GM12878 (cell line): ENCODE measurements around the gene EBF3. TPM values are rescaled to one million over a fixed set of nuclear protein-coding genes. Genes with fewer than 3 reads are reported as not detected.

ENCODE experiments used
- ATAC-seq: fragments of 200-7000 bp; cut with Tn5 transposase; 3 replicates; pipeline ENCODE4 v1.9.1; 2020; ENCODE audit warnings: mild to moderate bottlenecking, moderate library complexity
- BruUV-seq: library from RNA; stranded (reverse); fragments of 400-500 nt; replicated peaks from 2 replicates; lab custom pipeline; 2021; lab: Mats Ljungman, UMichigan
- CTCF ChIA-PET: fragments of 300-600 bp; sonication (Branson Sonifier 250); formaldehyde crosslinking; extraction: SDS; loops from one replicate; lab custom pipeline; 2021; ENCODE audit warnings: inconsistent platforms; lab: Yijun Ruan, JAX
- POLR2A ChIA-PET: fragments of 350-600 bp; formaldehyde crosslinking; extraction: SDS; loops from one replicate; lab custom pipeline; 2021; ENCODE audit warnings: inconsistent platforms; lab: Charles Lee
- RAD21 ChIA-PET: fragments of 300-600 bp; sonication (Branson Sonifier 250); formaldehyde crosslinking; loops from one replicate; lab custom pipeline; 2023; ENCODE audit warnings: antibody characterized with exemption; ENCODE audit not compliant: unreplicated experiment; lab: Charles Lee
- SMC1A ChIA-PET: fragments of 300-600 bp; sonication (Branson Sonifier 250); formaldehyde crosslinking; loops from one replicate; lab custom pipeline; 2023; ENCODE audit not compliant: unreplicated experiment, uncharacterized antibody; lab: Charles Lee
- DNase-seq: peaks from one replicate; pipeline ENCODE4 v3.0.0-alpha.2; 2011; ENCODE audit warnings: low read depth, low spot score
- FAIRE-seq: peaks from 3 replicates; lab custom pipeline; 2011; peaks lifted over from hg19 to GRCh38; lab: Jason Lieb, UNC
- H2AFZ ChIP-seq: 2 replicates; pipeline ENCODE4 v1.6.0; 2011; ENCODE audit warnings: low read depth, low read length, control low read depth; ENCODE audit not compliant: control insufficient read depth
- H3K27ac ChIP-seq: 2 replicates; pipeline ENCODE4 v1.5.1; 2011; ENCODE audit warnings: control low read depth; ENCODE audit not compliant: control insufficient read depth, insufficient read depth
- H3K27me3 ChIP-seq, 2 experiments: replicated peaks in 1 of 2; 2 replicates each; pipeline versions ENCODE4 v1.6.0 to v1.6.1; 2011; ENCODE audit warnings: low read length in 1 of 2; ENCODE audit not compliant: control insufficient read depth in 2 of 2, insufficient read depth in 2 of 2
- H3K36me3 ChIP-seq, 2 experiments: 2 replicates each; pipeline ENCODE4 v1.5.1; 2011; ENCODE audit warnings: low read length in 1 of 2; ENCODE audit not compliant: control insufficient read depth in 2 of 2, insufficient read depth in 2 of 2
- H3K4me1 ChIP-seq: 2 replicates; pipeline ENCODE4 v1.6.1; 2011; ENCODE audit warnings: mild to moderate bottlenecking, low read length, moderate library complexity, mixed read lengths; ENCODE audit not compliant: control insufficient read depth, insufficient read depth
- H3K4me2 ChIP-seq: 2 replicates; pipeline ENCODE4 v1.6.0; 2011; ENCODE audit warnings: control low read depth; ENCODE audit not compliant: control insufficient read depth, insufficient read depth
- H3K4me3 ChIP-seq: fragments of 200-600 bp; sonication (generic); 2 replicates; pipeline ENCODE4 v1.5.1; 2016
- H3K79me2 ChIP-seq: 2 replicates; pipeline ENCODE4 v1.6.0; 2011; ENCODE audit warnings: low read length; ENCODE audit not compliant: control insufficient read depth, insufficient read depth
- H3K9ac ChIP-seq: 2 replicates; pipeline ENCODE4 v1.8.0; 2011; ENCODE audit warnings: low read length, control low read depth, mixed read lengths; ENCODE audit not compliant: control insufficient read depth, insufficient read depth
- H3K9me3 ChIP-seq: replicated peaks from 3 replicates; pipeline ENCODE4 v1.5.1; 2011; ENCODE audit warnings: mild to moderate bottlenecking, low read length; ENCODE audit not compliant: control insufficient read depth, insufficient read depth
- H4K20me1 ChIP-seq: 2 replicates; pipeline ENCODE4 v1.6.0; 2011; ENCODE audit not compliant: control insufficient read depth, insufficient read depth
- E4F1 ChIP-seq: fragments of 450-650 bp; IDR thresholded peaks from 2 replicates; pipeline ENCODE4 v1.6.1; 2018; ENCODE audit warnings: borderline replicate concordance, mild to moderate bottlenecking; ENCODE audit not compliant: partially characterized antibody
- FOXM1 ChIP-seq: IDR thresholded peaks from 2 replicates; pipeline ENCODE4 v1.6.1; 2012; ENCODE audit warnings: low read depth, mild to moderate bottlenecking, inconsistent platforms, low read length, moderate library complexity
- HDAC6 ChIP-seq: fragments of 200-600 bp; sonication (generic); IDR thresholded peaks from one replicate; pipeline ENCODE4 v1.8.0; 2017; ENCODE audit warnings: antibody characterized with exemption; ENCODE audit not compliant: unreplicated experiment
- HSF1 ChIP-seq: fragments of 150-350 bp; IDR thresholded peaks from 2 replicates; pipeline ENCODE4 v1.6.1; 2014; ENCODE audit warnings: mild to moderate bottlenecking, low read depth, low read length
- MAX ChIP-seq: IDR thresholded peaks from 2 replicates; pipeline ENCODE4 v1.6.1; 2012; ENCODE audit warnings: low read depth, low read length, improper control_type of control experiment
- MTA2 ChIP-seq: fragments of 450-650 bp; IDR thresholded peaks from 2 replicates; pipeline ENCODE4 v1.6.1; 2016; ENCODE audit warnings: low read depth, mild to moderate bottlenecking, moderate library complexity
- RBBP5 ChIP-seq: fragments of 200-600 bp; sonication (generic); conservative IDR thresholded peaks from 2 replicates; pipeline ENCODE4 v1.6.1; 2016
- SKIL ChIP-seq: fragments of 450-650 bp; IDR thresholded peaks from 2 replicates; pipeline ENCODE4 v1.6.1; 2017; ENCODE audit warnings: mild to moderate bottlenecking, low read depth, inconsistent platforms; ENCODE audit not compliant: poor library complexity, severe bottlenecking
- SPI1 ChIP-seq: IDR thresholded peaks from 2 replicates; pipeline ENCODE4 v1.6.1; 2011; ENCODE audit warnings: low read depth, mild to moderate bottlenecking, low read length, moderate library complexity, borderline replicate concordance; ENCODE audit not compliant: insufficient read depth
- TAF1 ChIP-seq: IDR thresholded peaks from 2 replicates; pipeline ENCODE4 v1.6.1; 2011; ENCODE audit warnings: mild to moderate bottlenecking, low read depth, low read length, borderline replicate concordance
- TCF7 ChIP-seq: IDR thresholded peaks from 2 replicates; pipeline ENCODE4 v1.6.1; 2014; ENCODE audit warnings: antibody characterized with exemption, borderline replicate concordance
- ZNF592 ChIP-seq: fragments of 450-650 bp; IDR thresholded peaks from 2 replicates; pipeline ENCODE4 v1.6.1; 2017; ENCODE audit warnings: mild to moderate bottlenecking, moderate library complexity
- WGBS: methylation state at CpG from one replicate; pipeline ENCODE4 v1.1.6; 2016; ENCODE audit warnings: low lambda C conversion rate; ENCODE audit not compliant: insufficient replicate concordance, insufficient coverage; ENCODE audit errors: missing lambda C conversion rate; 5-methylcytosine and 5-hydroxymethylcytosine counted together
- in situ Hi-C: fragments of 300-500 bp; cut with MboI; formaldehyde crosslinking; loops from 9 replicates; pipeline ENCODE4 v1.14.3; 2018; ENCODE audit warnings: mixed read lengths
- intact Hi-C: fragments of 100-400 bp; cut with micrococcal nuclease; formaldehyde crosslinking; loops from one replicate; pipeline ENCODE4 v1.14.2; 2022; ENCODE audit not compliant: unreplicated experiment
- polyA plus RNA-seq, 11 experiments: library from polyadenylated mRNA; depleted of rRNA in 4 of 11; unstranded in 6 of 11; stranded (reverse) in 5 of 11; fragments of >200 nt; fragmentation: Nextera tagmentation in 4 of 11; fragmentation: Illumina TruSeq in 1 of 11; extraction: Ambion mirVana in 4 of 11; extraction: Trizol in 1 of 11; gene quantifications; 1 replicate in 1 of 11; 2 replicates in 10 of 11; pipeline versions ENCODE4 v1.2.1 to v1.2.3, GENCODE V29; 2011 to 2016; ENCODE audit warnings: inconsistent platforms in 2 of 11, missing spikeins in 2 of 11, low read depth in 1 of 11
- total RNA-seq, 4 experiments: library from RNA; depleted of rRNA in 3 of 4; stranded (reverse); fragments of >200 nt in 3 of 4; fragmentation: Illumina TruSeq in 1 of 4; extraction: Trizol in 1 of 4; gene quantifications; 2 replicates each; pipeline versions ENCODE4 v1.2.1 to v1.2.3, GENCODE V29; 2013 to 2021

Gene EBF3
- total and polyA plus RNA-seq, 10 of the 15 experiments (the other 5 are each of a cell fraction or from before 2014, with no cell fraction given), result not detected

- TF ChIP-seq MTA2 (no peak), TCF7 (no peak), FOXM1 (no peak), RBBP5 (no peak)
Measured at GRCh38 chr10:129864082-129864481, 100.0 kb downstream of the EBF3 start (continued).

- Histone ChIP-seq H3K4me1 (no peaks in the 10 kb centered on the region), H3K27ac (no peak overlapping the region), H4K20me1 (no peaks in the 10 kb centered on the region), H3K4me3 (no peak overlapping the region), H2AFZ (no peak overlapping the region), H3K79me2 (no peaks in the 10 kb centered on the region), H3K4me2 (no peak overlapping the region), H3K9me3 (no peaks in the 10 kb centered on the region), H3K27me3 (no peaks in the 10 kb centered on the region), H3K36me3 (no peaks in the 10 kb centered on the region), H3K9ac (no peak overlapping the region)
- 47% methylated on average over 15 of the region's 15 CpGs for WGBS
- ChIA-PET RAD21 (no interaction called here), CTCF (no interaction called here), SMC1A (no interaction called here), POLR2A (no interaction called here)
- in situ Hi-C loops (no loop called here), intact Hi-C loops (no loop called here)
- DNase-seq (no peak), ATAC-seq (no peak), FAIRE-seq (no peak)
- BruUV-seq, result no TSS peak
- TF ChIP-seq SPI1 (no peak), TAF1 (no peak), MAX (no peak), E4F1 (no peak), ZNF592 (no peak), HDAC6 (no peak), SKIL (no peak), HSF1 (no peak)
Measured at GRCh38 chr10:129863201-129863663, 100.8 kb downstream of the EBF3 start.
